ENCODE measurements around the gene SH3BGR.

GRCh38 chr21:39429445-39429844 lies 22.3 kb upstream of the SH3BGR start:
- no peak for TF ChIP-seq CTCF (IDR thresholded peaks at IDR 0.05)
- no peak for TF ChIP-seq POLR2A (IDR thresholded peaks at IDR 0.05)

Data from body of pancreas (tissue), 4 donors.